BJ (cell line): ENCODE measurements around the gene KCNQ1. TPM values are rescaled to one million over a fixed set of nuclear protein-coding genes. Genes with fewer than 3 reads are reported as not detected.

Experiments used
- CTCF ChIA-PET: fragments of 350-600 bp; formaldehyde crosslinking; extraction: SDS; loops from one replicate; lab custom pipeline; 2021; ENCODE audit warnings: antibody characterized with exemption, inconsistent platforms; lab: Yijun Ruan, JAX
- POLR2A ChIA-PET: fragments of 300-600 bp; sonication (Branson Sonifier 250); formaldehyde crosslinking; extraction: SDS; loops from one replicate; lab custom pipeline; 2021; ENCODE audit warnings: antibody characterized with exemption; lab: Charles Lee
- DNase-seq: peaks from one replicate; pipeline ENCODE4 v3.0.0-alpha.2; 2011; ENCODE audit warnings: low read depth
- H3K27me3 ChIP-seq: 2 replicates; pipeline ENCODE4 v1.6.0; 2011; ENCODE audit warnings: low read length; ENCODE audit not compliant: control insufficient read depth, insufficient read depth
- H3K36me3 ChIP-seq: 2 replicates; pipeline ENCODE4 v1.5.1; 2011; ENCODE audit warnings: low read length; ENCODE audit not compliant: control insufficient read depth, insufficient read depth
- H3K4me3 ChIP-seq: 2 replicates; pipeline ENCODE4 v1.5.1; 2011; ENCODE audit warnings: low read depth, mild to moderate bottlenecking, control low read depth, low read length
- polyA plus RNA-seq: library from polyadenylated mRNA; depleted of rRNA; stranded (reverse); fragments of >200 nt; gene quantifications from 2 replicates; pipeline ENCODE4 v1.2.3, GENCODE V29; 2011
- TF ChIP-seq, protein P1 (sequence below): IDR thresholded peaks from 2 replicates; pipeline ENCODE4 v1.5.1; 2011; ENCODE audit warnings: low read depth, mild to moderate bottlenecking, control low read depth, inconsistent platforms, low read length, moderate library complexity; ENCODE audit not compliant: insufficient read depth

Gene KCNQ1
- polyA plus RNA-seq, 1 experiment, result not detected

DNA sequence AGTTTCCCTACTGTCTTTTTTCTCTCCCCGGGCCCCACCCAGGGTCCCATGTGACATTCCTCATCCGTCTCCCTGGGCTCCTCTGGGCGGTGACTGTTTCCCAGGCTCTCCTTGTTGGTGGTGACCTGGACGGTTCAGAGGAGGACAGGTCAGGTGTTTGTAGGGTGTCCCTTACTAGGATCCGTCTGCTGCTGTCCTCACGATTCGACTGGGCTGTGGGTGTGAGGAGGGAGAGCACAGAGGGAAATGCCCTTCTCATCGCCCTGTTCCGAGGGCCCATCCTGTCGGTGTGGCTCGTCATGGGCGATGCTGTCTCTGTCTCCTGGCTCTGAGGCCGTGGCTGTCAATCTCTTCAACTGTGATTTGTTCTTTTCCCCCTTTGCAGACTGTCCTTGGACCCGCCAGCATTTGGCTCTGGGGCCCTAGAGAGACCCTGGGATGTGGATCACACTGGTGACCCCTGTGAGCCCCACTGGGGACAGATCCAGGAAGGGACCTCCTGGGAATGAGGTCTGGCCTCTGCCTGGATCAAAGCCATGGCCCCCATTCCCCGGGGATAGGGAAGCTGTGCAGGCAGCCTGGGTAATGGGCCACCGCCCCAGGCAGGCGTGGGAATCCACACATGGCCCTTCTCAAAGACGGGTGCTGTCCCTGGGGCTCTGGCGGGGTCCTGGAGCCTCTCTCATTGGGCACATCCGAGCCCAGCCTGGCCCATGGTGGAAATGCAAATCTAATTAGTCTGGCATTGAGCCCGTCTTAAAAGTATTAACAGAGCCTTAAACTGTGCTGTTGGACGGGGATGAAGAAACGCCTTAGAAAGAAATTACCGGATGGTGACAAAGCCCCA lies 301.8 kb downstream of the KCNQ1 start:
- no peak for DNase-seq
- H3K36me3 ChIP-seq, result no peaks in the 10 kb centered on the region
- TF ChIP-seq, protein P1, sequence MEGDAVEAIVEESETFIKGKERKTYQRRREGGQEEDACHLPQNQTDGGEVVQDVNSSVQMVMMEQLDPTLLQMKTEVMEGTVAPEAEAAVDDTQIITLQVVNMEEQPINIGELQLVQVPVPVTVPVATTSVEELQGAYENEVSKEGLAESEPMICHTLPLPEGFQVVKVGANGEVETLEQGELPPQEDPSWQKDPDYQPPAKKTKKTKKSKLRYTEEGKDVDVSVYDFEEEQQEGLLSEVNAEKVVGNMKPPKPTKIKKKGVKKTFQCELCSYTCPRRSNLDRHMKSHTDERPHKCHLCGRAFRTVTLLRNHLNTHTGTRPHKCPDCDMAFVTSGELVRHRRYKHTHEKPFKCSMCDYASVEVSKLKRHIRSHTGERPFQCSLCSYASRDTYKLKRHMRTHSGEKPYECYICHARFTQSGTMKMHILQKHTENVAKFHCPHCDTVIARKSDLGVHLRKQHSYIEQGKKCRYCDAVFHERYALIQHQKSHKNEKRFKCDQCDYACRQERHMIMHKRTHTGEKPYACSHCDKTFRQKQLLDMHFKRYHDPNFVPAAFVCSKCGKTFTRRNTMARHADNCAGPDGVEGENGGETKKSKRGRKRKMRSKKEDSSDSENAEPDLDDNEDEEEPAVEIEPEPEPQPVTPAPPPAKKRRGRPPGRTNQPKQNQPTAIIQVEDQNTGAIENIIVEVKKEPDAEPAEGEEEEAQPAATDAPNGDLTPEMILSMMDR, result no peak
- ChIA-PET CTCF (no interaction called here), POLR2A (no interaction called here)
- H3K27me3 ChIP-seq, result peaks cover 4% of the 10 kb centered on the region; the same call in 1 of the 2 replicates
- no peak overlapping the region for H3K4me3 ChIP-seq

DNA sequence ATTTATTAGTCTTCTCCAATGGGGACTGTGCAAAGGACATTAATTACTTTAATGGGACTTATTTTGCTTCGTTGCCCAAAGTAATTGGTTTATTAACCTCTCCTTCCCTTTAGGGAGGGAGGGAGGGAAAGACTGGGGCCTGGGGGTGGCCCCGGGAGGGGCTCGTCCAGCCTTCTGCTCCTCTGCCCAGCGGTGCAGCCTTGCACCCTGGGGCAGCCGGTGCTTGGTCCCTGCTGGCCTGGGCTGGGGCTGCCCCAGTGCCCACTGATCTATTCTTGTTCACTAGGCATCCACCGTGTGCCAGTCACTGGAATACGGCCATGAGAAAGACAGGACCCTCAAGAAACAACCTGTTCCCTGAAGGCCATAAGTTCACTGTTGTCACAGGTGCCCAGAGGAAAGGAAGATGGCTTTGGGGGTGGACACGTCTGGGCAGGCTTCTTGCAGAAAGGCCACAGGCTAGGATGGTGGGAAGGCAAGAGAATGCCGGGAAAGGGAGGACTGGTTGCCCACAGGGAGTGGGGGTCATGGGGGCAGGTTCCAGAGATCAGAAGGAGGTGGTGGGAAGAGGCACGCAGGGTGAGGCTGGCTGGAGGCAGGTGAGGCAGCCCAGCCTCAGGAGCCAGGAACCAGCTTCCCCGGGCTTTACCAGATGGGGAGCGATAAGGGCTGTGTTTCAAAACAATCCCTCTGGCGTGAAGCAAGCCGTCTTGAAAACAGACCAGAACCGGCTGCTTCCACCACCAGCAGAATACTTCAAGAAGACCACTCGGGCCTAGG lies 302.6 kb downstream of the KCNQ1 start:
- no peak for DNase-seq
- CTCF ChIA-PET, result no interaction called here
- Histone ChIP-seq H3K36me3 (no peaks in the 10 kb centered on the region), H3K27me3 (peaks cover 5% of the 10 kb centered on the region; the same call in 1 of the 2 replicates), H3K4me3 (no peak overlapping the region)
- TF ChIP-seq, protein P1, result no peak
- POLR2A ChIA-PET, result no interaction called here

DNA sequence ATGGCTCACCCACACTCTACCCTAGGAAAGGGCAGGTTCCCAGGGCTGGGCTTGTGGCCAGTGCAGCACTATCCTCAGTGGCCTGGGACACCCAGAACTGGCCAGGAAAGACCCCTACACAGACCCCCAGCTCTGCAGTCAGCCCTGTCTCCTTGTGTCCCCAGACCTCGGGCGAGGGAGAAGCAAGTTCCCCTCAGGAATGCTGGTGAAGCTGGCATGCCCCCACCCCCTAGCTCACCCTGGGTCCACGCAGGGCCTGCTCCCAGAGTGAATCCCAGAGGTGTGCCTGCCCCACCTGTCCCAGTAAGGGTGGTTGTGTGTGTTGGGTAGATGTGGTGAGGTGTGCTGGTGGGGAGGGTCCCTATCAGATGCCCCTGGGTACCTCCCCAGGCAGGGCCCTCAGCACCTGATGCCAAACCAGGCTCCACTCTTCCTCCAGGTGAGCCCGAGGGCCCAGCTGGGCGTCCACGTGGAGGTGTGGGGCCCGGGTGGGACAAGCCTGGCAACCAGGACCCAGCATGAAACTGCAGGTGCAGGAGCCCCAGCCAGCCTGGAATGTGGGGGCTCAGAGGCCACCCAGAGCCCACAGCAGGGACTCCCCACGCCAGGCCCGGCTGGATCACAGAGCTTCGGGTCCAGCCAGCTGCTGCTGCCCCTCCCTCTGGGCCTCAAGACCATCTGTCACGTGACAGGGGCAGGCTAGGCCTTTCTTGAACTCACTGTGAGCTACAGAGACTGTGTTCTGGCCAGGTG lies 303.4 kb downstream of the KCNQ1 start:
- DNase-seq, result no peak
- POLR2A ChIA-PET, result no interaction called here

DNA sequence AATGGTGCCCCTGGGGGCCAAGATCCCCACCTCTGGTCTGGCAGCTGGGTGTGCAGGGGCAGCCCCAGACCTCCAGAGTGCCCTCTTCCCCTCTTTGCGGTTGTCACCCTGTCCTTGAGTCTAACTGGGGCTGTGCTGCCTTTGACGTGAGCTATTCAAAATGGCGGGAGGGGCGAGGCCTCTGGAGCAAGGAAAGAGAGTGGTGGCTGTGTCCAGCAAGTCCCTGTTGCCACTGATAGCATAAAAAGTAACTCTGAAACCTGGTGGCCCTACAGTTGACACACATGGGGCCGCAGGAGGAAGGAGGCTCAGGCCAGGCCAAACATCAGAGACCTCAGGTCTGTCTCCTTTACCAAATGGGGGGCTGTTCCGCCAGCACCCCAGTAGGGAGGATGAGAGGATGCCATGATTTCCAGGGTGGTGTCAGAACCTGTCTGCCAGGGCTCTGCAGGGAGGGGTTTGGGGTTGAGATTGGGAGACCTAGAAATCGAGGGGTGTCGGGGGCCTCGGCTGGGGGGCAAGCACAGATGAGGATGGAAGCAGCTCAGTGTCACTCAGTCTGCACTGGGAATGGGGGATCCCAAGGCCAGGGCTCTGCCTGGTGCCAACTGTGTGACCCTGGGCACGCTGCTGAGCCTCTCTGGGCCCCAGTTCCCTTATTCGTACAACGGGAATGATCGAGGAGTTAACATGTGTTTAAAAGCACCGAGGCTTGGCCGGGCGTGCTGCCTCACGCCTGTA lies 304.2 kb downstream of the KCNQ1 start:
- DNase-seq, result no peak
- CTCF ChIA-PET, result no interaction called here
- POLR2A ChIA-PET, result no interaction called here

More for the DNA sequence above, 303.4 kb downstream of the KCNQ1 start:
- Histone ChIP-seq H3K4me3 (no peak overlapping the region), H3K27me3 (peaks cover 11% of the 10 kb centered on the region; the same call in 1 of the 2 replicates), H3K36me3 (no peaks in the 10 kb centered on the region)
- CTCF ChIA-PET, result no interaction called here
- TF ChIP-seq, protein P1, result no peak

More for the DNA sequence above, 304.2 kb downstream of the KCNQ1 start:
- TF ChIP-seq, protein P1, result no peak
- peaks cover 12% of the 10 kb centered on the region; the same call in 1 of the 2 replicates for H3K27me3 ChIP-seq
- H3K36me3 ChIP-seq, result no peaks in the 10 kb centered on the region
- no peak overlapping the region for H3K4me3 ChIP-seq
